GM19240 (cell line): ENCODE results near the gene ADGRD2.

Experiments used
- DNase-seq: peaks from one replicate; pipeline ENCODE4 v3.0.0; 2011; ENCODE audit warnings: low spot score; ENCODE audit not compliant: insufficient read length

The ADGRD2 gene

DNA sequence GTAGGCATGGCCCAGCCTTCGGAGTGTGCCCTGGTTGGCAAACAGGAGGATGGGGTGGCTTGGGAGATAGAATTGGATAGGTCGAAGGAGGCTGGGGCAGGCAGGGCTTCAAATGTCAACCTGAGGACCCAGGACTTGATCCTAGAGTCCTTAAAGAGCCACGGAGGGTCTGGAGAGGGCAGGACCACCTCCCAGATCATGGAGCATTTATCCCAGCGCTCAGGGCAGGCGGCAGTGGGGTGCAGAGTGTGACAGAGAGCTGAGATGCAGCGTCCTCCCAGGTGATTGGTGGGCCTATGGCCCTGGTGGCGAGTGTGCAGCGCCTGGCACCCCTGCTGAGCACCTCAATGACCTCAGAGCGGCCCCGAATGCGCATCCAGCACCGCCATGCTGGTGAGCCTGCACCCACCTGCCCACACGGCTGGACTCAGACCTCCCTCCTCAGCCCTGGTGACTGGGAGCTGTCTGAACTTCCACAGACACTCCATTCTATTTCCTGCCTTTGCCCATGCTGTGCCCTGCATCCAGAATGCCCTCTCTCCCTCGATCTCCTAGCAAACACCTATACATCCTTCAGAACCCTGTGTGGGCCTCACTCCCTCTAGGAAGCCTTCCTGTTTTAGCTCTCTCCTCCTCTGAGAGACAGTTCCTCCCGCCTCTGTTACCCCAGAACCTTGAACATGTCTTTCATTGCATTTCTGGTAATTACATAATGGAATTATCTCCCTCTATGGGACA lies 6.3 kb downstream of the ADGRD2 start:
- DNase-seq: no peak

DNA sequence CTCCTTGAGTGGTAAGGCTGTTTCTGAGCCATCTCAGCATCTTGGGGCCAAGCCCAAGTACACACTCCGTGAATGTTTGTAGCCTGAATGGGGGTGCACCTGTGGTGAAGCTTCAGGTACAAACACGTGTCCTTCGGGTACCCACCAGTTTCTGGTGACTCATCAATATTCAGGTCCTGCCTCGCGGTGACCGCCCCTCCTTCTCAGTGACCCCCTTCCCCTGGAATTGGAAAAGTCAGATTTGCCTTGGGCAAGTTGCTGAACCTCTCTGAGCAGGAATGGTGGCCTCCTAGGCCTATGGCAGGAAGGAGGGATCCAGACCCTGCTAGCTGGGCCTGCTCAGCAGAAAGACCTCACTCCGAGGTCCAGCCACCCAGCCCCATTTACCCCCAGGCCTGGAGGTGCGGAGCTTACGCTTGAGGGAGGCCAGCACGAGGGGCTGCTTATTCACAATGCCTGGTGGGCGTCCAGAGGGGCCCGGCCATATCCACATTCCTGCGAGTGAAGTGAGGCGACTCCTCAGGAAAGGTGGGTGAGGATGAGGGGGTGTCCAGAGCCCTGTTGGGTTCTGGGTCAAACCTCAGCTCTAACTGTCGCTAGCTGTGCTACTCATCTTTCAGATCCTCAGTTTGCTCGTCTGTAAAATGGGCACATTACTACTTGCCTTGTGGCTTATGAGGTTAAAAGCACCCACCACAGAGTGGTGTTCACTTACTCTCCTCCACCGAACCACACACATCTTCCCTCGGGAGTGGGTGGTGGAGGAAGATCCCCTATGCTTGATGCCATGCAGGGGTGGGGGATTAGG lies 7.0 kb downstream of the ADGRD2 start:
- no peak for DNase-seq

DNA sequence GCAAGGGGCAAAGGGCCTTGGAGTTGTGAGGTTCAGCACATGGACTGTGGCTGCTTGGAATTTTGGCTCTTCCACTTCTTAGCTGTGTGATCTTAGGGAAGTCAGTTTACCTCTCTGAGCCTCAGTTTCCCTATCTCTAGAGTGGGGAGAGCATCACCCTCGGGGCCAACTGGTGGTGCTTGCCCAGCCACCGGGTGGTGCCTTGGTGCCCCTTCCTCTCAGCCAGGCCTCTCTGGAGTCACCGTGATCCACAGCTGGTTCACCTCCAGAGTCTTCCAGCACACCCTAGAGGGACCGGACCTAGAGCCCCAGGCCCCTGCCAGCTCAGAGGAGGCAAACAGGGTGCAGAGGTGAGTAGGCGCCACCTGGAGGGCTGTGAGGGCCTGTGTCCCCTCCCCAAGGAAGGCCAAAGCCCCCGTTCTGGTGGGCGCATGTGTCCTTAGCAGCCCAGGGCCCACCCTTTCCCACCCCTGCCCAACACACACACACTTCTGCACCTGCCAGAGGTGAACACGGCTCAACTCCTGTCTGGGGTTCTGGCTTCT lies 7.7 kb downstream of the ADGRD2 start:
- DNase-seq: no peak

DNA sequence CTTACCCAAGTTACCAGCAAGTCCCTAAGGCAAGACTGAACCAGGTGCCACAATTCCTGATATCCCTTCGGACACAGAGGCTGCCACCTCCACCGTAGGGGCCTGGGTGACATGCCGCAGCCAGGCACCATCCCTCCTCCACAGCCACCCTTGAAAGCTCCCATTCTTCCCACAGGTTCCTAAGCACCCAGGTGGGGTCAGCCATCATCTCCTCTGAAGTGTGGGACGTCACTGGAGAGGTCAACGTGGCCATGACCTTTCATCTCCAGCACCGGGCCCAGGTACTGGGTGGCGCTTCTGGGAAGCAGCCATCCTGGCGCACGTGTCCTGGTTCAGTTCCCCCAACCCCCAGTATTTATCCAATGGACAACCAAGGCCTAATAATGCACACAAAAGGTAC lies 8.2 kb downstream of the ADGRD2 start:
- no peak for DNase-seq

DNA sequence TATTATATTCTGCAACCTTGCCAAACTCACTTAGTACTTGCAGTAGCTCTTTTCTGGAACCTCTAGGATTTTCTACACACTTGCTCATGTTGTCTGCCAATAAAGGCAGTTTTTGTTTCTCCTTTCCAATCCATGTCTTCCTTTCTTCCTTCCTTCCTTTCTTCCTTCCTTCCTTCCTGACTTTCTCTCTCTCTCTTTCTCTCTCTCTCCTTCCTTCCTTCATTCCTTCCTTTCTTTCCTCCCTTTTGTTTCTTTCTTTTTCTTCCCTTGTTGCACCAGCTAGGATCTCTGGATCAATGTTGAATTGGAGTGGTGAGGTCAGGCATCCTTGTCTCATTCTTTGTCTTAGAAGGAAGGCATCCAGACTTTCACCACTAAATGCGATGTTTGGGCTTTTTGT lies 12.5 kb downstream of the ADGRD2 start:
- DNase-seq: no peak

DNA sequence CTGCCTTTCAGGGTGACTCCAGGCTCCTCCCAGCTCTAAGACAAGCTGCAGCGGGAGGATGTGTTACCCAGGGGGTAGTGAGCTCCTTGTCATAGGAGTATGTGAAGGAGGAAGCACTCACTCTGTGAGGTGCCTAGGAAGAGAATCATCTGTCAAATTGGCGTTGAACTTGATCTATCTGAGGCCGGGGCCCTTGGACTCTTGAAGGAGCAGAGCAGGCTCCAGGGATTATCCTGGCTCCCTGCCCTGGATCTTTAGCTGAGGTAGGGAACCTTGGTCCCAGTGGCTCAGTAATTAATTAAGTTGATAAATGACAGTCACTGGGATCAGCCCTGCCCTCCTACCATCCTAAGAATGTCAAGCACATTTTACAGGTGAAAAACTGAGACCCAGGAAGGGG lies 15.5 kb downstream of the ADGRD2 start:
- no peak for DNase-seq

DNA sequence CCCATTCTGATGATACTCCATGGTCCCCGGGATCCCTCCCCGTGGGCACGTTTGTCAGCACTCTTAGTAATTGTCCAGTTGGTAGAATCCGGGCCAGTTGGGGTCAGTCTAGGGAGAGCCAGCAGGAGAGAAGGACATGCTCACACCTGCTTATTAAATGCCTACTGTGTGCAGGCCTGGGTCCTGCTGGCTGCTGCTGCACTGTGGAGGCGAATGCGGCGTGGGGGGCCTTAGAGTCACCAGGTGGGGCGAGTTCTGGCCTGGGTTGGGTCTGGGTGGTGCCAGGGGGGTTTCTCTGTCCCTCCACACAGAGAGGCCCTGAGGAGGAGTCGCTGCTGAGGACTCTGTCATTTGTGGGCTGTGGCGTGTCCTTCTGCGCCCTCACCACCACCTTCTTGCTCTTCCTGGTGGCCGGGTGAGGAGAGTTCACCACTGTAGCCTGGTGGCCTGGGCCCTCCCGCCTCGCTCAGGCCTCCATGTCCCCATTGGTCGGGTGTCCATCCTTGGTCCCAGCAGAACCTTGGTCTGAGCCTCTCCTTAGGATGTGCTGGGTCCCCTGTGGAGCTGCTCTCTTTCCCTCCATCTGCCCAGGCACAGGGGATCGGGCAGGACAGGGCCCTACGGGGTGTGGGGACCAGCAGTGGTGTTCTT lies 17.3 kb downstream of the ADGRD2 start:
- no peak for DNase-seq

DNA sequence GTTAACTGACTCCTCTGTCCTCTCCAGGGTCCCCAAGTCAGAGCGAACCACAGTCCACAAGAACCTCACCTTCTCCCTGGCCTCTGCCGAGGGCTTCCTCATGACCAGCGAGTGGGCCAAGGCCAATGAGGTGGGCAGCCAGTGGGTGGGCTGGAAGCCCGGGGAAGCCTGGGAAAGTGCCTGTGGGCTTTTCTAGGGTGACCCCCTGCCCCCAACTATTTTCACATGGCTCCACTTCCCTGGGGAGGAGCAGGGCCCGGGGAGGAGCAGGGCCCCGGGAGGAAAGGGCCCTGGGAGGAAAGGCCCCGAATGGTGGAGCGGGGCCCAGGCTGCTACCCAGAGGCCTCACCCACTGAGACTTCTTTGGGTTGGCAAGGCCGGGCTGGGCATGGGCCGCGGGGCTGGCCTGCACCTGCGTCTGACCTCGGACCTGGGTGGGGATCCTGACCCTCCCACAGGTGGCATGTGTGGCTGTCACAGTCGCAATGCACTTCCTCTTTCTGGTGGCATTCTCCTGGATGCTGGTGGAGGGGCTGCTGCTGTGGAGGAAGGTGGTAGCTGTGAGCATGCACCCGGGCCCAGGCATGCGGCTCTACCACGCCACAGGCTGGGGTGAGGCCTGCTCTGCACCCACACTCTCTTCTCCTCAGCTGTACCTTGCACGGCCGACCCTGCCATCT lies 17.9 kb downstream of the ADGRD2 start:
- no peak for DNase-seq

DNA sequence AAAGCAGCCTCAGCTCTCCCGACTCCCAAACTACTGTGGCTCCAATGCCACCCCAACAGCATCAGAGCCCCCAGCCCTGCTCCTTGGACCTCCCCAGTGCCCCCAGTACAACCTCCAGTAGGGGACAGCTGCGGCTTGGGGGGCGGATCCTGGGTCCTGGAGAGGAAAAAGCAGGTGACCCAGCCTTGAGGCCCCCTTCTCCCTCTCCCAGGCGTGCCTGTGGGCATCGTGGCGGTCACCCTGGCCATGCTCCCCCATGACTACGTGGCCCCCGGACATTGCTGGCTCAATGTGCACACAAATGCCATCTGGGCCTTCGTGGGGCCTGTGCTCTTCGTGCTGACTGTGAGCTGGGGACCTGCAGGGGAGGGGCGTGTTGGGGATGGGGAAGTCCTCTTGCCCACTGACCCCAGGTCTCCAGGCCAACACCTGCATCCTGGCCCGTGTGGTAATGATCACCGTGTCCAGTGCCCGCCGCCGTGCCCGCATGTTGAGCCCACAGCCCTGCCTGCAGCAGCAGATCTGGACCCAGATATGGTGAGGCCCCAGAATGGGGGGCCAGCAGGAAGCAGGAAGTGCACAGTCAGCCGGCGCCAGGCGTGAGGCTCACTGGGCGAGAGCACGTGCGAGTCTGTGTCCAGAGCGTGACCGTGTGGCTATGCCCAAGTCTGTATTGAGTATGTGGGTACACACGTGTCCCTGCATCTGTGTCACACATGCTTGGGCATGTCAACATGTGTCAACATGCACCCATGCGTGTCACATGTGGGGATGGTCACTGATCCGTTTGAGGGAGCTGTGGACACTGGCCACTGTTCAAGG lies 19.0 kb downstream of the ADGRD2 start:
- no peak for DNase-seq

DNA sequence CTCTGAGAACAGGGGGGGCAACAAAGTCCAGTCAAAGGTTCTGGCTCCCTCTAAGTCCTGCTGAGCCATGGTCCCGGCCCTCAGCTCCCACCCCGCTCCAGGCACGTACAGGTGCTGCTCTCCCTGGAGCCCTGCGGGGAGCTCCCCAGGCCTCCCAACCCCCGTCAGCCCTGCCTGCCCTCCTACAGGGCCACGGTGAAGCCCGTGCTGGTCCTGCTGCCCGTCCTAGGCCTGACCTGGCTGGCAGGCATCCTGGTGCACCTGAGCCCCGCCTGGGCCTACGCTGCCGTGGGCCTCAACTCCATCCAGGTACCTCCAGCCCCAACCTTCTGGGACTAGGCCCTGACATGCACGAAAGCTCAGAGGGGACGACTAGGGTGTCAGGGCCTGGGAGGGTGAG lies 20.1 kb downstream of the ADGRD2 start:
- no peak for DNase-seq

DNA sequence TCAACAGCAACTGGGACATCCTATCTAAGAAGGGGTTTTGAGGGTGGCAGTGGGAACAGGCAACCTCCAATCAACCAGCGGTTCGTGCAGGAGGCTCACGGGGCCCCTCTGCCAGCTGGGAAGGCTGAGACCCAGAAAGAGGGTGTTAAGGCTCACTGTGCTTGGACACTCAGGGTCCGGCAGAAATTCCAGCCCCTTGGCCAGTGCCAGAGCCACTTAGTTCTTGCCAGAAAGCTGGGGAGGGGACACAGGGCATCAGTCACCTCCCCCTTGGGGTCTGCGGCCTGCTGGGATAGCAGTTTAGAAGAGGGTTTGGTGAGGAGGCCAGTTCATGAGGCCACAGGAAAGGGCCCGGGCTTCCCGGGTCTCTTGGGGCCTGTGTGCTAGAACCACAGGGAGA lies 20.5 kb downstream of the ADGRD2 start:
- no peak for DNase-seq

DNA sequence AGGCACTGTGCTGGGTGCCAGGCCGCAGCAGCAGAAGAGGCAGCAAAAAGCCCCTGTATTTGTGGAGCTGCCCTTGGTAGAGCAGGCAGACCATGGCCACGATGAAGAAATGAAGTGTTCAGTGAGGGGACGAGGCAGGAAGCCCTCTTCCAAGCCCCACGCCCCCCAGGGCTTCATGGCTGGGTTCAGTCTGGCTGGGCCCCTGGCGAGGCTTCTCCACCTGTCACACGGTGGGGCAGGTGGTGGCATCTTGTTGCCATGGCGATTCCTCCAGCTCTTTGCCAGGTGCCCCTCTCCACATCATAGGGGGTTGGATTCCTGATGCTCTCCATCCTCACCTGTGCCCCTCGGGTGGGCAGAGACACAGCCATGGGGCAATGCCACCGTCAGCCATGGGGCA lies 21.5 kb downstream of the ADGRD2 start:
- DNase-seq: no peak

DNA sequence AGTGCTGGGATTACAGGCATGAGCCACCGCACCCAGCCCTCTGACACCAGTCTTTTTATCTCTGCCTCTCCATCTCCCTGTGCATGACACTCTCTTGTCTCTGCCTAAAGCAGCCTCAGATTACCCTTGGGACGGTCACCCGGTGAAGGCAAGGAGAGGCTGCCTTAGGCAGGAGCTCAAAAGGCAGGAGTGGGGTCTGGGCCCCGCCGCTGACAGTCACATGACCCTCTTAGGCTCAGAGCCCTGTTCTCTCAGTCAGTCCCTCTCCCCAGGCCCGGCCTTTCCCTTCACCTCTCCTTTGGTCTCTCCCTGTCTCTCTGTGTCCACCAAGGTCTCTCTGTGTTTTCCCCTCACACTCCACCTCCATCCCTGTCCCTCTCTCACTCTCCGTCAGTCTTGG lies 22.5 kb downstream of the ADGRD2 start:
- DNase-seq: no peak

DNA sequence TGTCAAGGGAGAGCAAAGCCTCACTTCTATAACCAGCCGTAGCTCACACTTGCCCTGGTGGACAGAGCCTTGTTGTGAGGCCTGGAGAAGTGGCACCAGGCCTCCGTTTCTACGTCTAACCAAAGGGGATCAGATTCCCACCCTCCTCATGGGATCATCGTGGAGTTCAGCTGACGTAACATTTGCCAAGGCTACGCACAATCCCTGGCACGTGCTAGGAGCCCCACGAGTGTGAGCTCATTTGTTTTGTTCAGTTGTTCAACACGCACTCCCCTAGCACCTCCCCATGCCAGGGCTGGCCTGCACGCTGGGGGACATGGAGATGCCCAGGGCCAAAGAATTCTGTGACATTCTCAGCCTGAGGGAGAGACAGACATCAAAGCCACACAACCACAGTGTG lies 23.1 kb downstream of the ADGRD2 start:
- no peak for DNase-seq

DNA sequence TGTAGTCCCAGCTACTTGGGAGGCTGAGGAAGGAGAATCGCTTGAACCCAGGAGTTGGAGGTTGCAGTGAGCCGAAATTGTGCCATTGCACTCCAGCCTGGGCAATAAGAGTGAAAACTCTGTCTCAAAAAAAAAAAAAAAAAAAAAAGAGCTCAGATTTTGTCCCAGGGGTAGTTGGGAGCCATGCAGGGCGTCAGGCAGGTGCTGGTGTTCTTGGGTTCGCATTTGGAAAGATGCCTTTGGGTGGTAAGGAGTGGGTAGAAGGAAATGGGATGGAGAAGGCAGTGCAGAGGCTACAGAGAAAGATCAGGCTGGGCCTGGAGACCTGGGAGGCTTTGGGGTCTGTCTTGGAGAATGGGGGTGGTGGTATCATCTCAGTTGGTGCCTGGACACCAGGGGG lies 23.9 kb downstream of the ADGRD2 start:
- DNase-seq: no peak

DNA sequence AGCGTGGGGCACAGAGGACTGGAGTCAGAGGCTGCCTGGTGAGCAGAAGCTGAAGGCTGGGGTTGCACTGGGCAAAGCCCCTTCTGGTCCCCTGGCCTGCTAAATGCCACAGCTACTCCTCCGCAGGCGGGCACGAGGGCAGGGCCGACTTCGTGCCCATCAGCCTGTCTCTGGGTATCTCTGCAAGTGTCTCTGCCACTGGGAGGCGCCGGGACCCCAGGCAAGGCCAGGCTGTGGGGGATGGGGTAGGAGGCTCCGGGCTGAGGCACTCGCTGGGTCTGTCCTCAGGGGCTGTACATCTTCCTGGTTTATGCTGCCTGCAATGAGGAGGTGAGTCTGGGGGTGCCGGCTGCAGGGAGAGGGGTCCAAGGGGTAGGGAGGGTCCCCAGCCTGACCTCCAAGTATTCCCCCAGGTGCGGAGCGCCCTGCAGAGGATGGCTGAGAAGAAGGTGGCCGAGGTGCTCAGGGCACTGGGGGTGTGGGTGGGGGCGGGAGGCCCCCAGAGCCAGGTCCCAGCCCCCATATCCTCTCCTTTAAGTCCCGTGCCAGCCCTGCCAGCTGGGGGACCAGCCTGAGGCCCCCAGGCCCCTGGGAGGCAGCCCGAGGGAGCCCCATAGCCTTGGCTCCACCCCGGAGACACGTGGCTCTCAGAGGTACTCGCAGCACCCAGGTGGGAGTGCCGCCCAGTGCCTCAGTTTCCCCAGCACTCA lies 25.1 kb downstream of the ADGRD2 start:
- DNase-seq: no peak

DNA sequence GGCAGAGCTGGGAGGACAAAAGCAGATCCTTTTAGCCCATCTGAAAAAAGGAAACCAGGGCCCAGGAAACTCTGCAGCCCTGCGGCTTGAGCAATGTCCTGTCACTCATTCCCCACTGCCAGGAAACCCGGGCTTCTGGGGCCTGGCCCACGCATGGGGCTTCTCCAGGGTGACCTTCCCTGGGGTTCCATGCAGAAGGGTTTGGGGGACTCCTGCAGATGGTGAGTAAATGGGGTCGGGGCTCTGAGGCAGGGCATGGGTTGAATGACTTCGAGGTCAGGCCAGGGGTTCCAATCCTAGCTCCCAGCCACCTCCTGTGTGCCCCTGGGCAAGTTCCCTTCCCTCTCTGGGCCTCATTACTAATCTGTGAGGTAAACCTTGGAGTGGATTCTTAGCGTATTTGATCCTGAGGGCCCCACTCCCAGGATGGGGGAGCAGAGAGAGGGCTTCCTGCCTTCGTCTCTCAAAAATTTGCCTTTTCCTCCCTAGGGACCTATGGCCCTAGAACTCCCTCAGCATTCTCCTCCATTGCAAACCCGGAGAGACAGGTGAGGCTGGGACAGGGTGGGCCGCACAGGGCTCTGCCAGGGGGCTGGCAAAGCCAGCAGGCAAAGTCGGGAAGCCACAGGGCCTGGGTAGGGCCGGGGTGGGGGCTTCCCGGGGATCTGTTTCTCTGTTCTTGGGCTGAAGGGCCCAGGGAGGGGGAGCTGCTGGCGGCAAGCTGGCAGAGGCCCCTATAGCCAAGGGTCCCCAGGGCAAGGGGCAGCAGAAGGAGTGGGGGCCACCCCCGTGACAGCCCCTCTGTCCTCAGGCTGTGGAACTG lies 25.8 kb downstream of the ADGRD2 start:
- no peak for DNase-seq

DNA sequence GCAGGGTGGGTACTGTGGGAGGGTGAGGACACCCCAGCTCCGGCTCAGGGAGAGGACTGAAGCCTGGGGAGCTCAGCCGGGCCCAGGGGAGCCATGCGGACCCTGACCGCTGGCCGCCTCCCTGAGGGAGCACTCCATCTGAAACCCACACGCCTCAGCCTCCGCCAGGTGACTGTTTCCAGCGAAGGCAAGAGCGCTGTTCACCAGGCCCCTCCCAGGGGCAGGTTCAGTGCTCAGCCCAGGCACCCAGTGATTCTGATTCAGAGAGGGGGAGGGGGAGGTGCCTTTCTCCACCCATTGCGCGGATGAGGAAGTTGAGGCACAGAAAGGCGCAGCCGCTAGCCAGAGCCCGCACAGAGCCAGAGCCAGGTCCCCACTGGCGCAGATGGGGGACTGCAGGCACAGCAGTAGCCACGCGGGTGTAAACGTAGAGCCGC lies 27.0 kb downstream of the ADGRD2 start:
- no peak for DNase-seq

DNA sequence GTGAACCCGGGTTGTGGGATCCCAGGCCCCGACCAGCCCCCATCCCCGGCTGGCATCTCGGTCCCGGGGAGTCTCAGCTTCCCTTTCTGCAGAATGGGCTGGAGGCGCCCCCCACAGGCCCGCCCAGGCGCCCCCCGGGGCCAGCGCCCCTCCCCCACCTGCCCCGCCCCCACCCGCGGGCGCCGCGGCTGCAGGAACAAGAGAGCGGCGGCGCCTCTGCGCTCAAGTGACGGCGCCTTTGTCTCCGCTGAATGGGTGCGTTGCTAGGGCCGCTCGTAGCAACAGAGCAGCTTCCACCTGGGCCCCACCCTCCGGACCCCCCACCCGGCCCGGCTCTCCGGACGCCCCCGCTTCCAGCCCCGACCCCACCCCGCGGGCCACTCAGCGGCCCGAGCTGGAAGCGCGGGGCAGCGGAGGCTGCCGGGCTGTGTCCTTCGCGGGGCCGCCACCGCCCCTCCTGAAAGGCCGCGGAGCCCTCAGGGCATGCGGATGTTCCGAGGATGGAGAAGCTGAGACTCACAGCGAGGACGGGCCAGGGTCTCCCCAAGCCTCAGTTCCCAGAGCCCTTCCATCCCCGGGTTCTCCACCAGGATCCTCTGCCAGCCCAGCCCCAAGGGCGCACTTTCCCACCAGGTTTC lies 27.5 kb downstream of the ADGRD2 start:
- DNase-seq: no peak
